ENCODE data around the gene SUV39H1.
"Not testable (repeated sequence)": the region's sequence is repeated elsewhere in the genome, so short reads cannot be mapped to it uniquely, and the experiment has no call there.

Gene SUV39H1

GRCh38 chrX:48659686-48660085, 36.8 kb upstream of the SUV39H1 start:
- not testable (repeated sequence) for H3K36me3 ChIP-seq (replicated peaks; ENCODE audit: insufficient read depth, low read length); H3K9me3 ChIP-seq (replicated peaks; ENCODE audit: insufficient read depth, low read length); H3K4me3 ChIP-seq (ENCODE audit: low read length); H3K4me2 ChIP-seq (ENCODE audit: low read depth, low read length); H4K20me1 ChIP-seq (ENCODE audit: insufficient read depth, low read length); H3K27ac ChIP-seq (ENCODE audit: low read length); DNase-seq; H3K9me2 ChIP-seq (replicated peaks; ENCODE audit: insufficient read depth, low read length); H3K4me1 ChIP-seq (ENCODE audit: low read length); H2AFZ ChIP-seq (ENCODE audit: low read length); H3F3A ChIP-seq (ENCODE audit: insufficient read depth, low read length); H3K9ac ChIP-seq (ENCODE audit: low read length); H3K79me2 ChIP-seq (ENCODE audit: low read length); H3K27me3 ChIP-seq (replicated peaks; ENCODE audit: insufficient read depth, low read length)

- Histone ChIP-seq H3K4me2 (ENCODE audit: low read depth, low read length) (no peak overlapping the region), H3K9me3 (replicated peaks; ENCODE audit: insufficient read depth, low read length) (no peaks in the 10 kb centered on the region), H2AFZ (ENCODE audit: low read length) (no peak overlapping the region), H3K36me3 (replicated peaks; ENCODE audit: insufficient read depth, low read length) (no peaks in the 10 kb centered on the region), H3K4me1 (ENCODE audit: low read length) (no peaks in the 10 kb centered on the region), H3F3A (ENCODE audit: insufficient read depth, low read length) (no peaks in the 10 kb centered on the region), H3K4me3 (ENCODE audit: low read length) (no peak overlapping the region), H3K79me2 (ENCODE audit: low read length) (no peaks in the 10 kb centered on the region), H3K9me2 (replicated peaks; ENCODE audit: insufficient read depth, low read length) (no peaks in the 10 kb centered on the region), H3K27me3 (replicated peaks; ENCODE audit: insufficient read depth, low read length) (no peaks in the 10 kb centered on the region), H4K20me1 (ENCODE audit: insufficient read depth, low read length) (no peaks in the 10 kb centered on the region), H3K9ac (ENCODE audit: low read length) (no peak overlapping the region), H3K27ac (ENCODE audit: low read length) (no peak overlapping the region)
- DNase-seq: no peak
- TF ChIP-seq CTCF (IDR thresholded peaks at IDR 0.05; ENCODE audit: low read length) (no peak), EZH2phosphoT487 (IDR thresholded peaks at IDR 0.05; ENCODE audit: low read length) (no peak), EZH2 (optimal IDR thresholded peaks at IDR 0.05; ENCODE audit: low read depth, low read length) (no peak)
These were observed 33.3 kb upstream of the SUV39H1 start for GRCh38 chrX:48663241-48663640.

- Histone ChIP-seq H3K79me2 (ENCODE audit: low read length) (no peaks in the 10 kb centered on the region), H3K4me2 (ENCODE audit: low read depth, low read length) (no peak overlapping the region), H3K36me3 (replicated peaks; ENCODE audit: insufficient read depth, low read length) (no peaks in the 10 kb centered on the region), H3K9me2 (replicated peaks; ENCODE audit: insufficient read depth, low read length) (no peaks in the 10 kb centered on the region), H3K27me3 (replicated peaks; ENCODE audit: insufficient read depth, low read length) (no peaks in the 10 kb centered on the region), H3K9me3 (replicated peaks; ENCODE audit: insufficient read depth, low read length) (no peaks in the 10 kb centered on the region), H2AFZ (ENCODE audit: low read length) (no peak overlapping the region), H3K4me1 (ENCODE audit: low read length) (no peaks in the 10 kb centered on the region), H3F3A (ENCODE audit: insufficient read depth, low read length) (no peaks in the 10 kb centered on the region), H4K20me1 (ENCODE audit: insufficient read depth, low read length) (no peaks in the 10 kb centered on the region), H3K9ac (ENCODE audit: low read length) (no peak overlapping the region), H3K27ac (ENCODE audit: low read length) (no peak overlapping the region), H3K4me3 (ENCODE audit: low read length) (no peak overlapping the region)
- DNase-seq: no peak
- no peak for TF ChIP-seq CTCF (IDR thresholded peaks at IDR 0.05; ENCODE audit: low read length)
- no peak for TF ChIP-seq EZH2 (optimal IDR thresholded peaks at IDR 0.05; ENCODE audit: low read depth, low read length)
- no peak for TF ChIP-seq EZH2phosphoT487 (IDR thresholded peaks at IDR 0.05; ENCODE audit: low read length)
These were observed 32.4 kb upstream of the SUV39H1 start for GRCh38 chrX:48664156-48664555.

GRCh38 chrX:48665991-48666390, 30.5 kb upstream of the SUV39H1 start:
- no peak overlapping the region for H2AFZ ChIP-seq (ENCODE audit: low read length)
- H4K20me1 ChIP-seq (ENCODE audit: insufficient read depth, low read length): no peaks in the 10 kb centered on the region
- H3K9me2 ChIP-seq (replicated peaks; ENCODE audit: insufficient read depth, low read length): no peaks in the 10 kb centered on the region
- no peak overlapping the region for H3K27ac ChIP-seq (ENCODE audit: low read length)
- no peaks in the 10 kb centered on the region for H3K79me2 ChIP-seq (ENCODE audit: low read length)
- no peaks in the 10 kb centered on the region for H3K27me3 ChIP-seq (replicated peaks; ENCODE audit: insufficient read depth, low read length)
- no peaks in the 10 kb centered on the region for H3K36me3 ChIP-seq (replicated peaks; ENCODE audit: insufficient read depth, low read length)
- no peaks in the 10 kb centered on the region for H3K4me1 ChIP-seq (ENCODE audit: low read length)
- H3K9me3 ChIP-seq (replicated peaks; ENCODE audit: insufficient read depth, low read length): no peaks in the 10 kb centered on the region
- no peak for DNase-seq
- H3K9ac ChIP-seq (ENCODE audit: low read length): no peak overlapping the region
- TF ChIP-seq CTCF (IDR thresholded peaks at IDR 0.05; ENCODE audit: low read length) (no peak), EZH2 (optimal IDR thresholded peaks at IDR 0.05; ENCODE audit: low read depth, low read length) (no peak), EZH2phosphoT487 (IDR thresholded peaks at IDR 0.05; ENCODE audit: low read length) (no peak)
- no peak overlapping the region for H3K4me2 ChIP-seq (ENCODE audit: low read depth, low read length)
- H3F3A ChIP-seq (ENCODE audit: insufficient read depth, low read length): no peaks in the 10 kb centered on the region
- H3K4me3 ChIP-seq (ENCODE audit: low read length): no peak overlapping the region
